H9 (cell line): ENCODE results near the gene DKKL1. TPM values are rescaled to one million over a fixed set of nuclear protein-coding genes. Genes with fewer than 3 reads are reported as not detected.

Source experiments
- DNase-seq: peaks from one replicate; pipeline ENCODE4 v3.0.0-alpha.2; 2017
- H2AFZ ChIP-seq: one replicate; pipeline ENCODE4 v1.6.1; 2013; ENCODE audit warnings: mild to moderate bottlenecking, low read length, control low read depth, moderate library complexity
- H2AK5ac ChIP-seq: 2 replicates; pipeline ENCODE4 v1.6.1; 2013; ENCODE audit warnings: low read length, control low read depth, mixed read lengths; ENCODE audit not compliant: insufficient read length
- H2BK120ac ChIP-seq: one replicate; pipeline ENCODE4 v1.6.1; 2013; ENCODE audit warnings: low read depth, mild to moderate bottlenecking, low read length, control low read depth, inconsistent platforms; ENCODE audit not compliant: poor library complexity, severe bottlenecking
- H2BK12ac ChIP-seq: 2 replicates; pipeline ENCODE4 v1.6.1; 2013; ENCODE audit warnings: low read length, control low read depth, mixed read lengths, low read depth; ENCODE audit not compliant: insufficient read length
- H2BK15ac ChIP-seq: 2 replicates; pipeline ENCODE4 v1.6.1; 2013; ENCODE audit warnings: low read depth, low read length, control low read depth
- H2BK20ac ChIP-seq: one replicate; pipeline ENCODE4 v1.6.1; 2013; ENCODE audit warnings: low read depth, mild to moderate bottlenecking, low read length, control low read depth, inconsistent platforms; ENCODE audit not compliant: poor library complexity, severe bottlenecking
- H2BK5ac ChIP-seq: 2 replicates; pipeline ENCODE4 v1.6.1; 2013; ENCODE audit warnings: low read length, control low read depth, mixed read lengths; ENCODE audit not compliant: insufficient read length
- H3K14ac ChIP-seq: 2 replicates; pipeline ENCODE4 v1.6.1; 2013; ENCODE audit warnings: low read length, control low read depth; ENCODE audit not compliant: insufficient read depth
- H3K18ac ChIP-seq: 2 replicates; pipeline ENCODE4 v1.6.1; 2013; ENCODE audit warnings: low read depth, mild to moderate bottlenecking, mixed read lengths, low read length, control low read depth; ENCODE audit not compliant: insufficient read length
- H3K23ac ChIP-seq: 2 replicates; pipeline ENCODE4 v1.6.1; 2013; ENCODE audit warnings: low read length, control low read depth, mixed read lengths, low read depth; ENCODE audit not compliant: insufficient read length
- H3K23me2 ChIP-seq: 2 replicates; pipeline ENCODE4 v1.6.1; 2013; ENCODE audit warnings: low read depth, mild to moderate bottlenecking, mixed read lengths, low read length, control low read depth; ENCODE audit not compliant: insufficient read length, poor library complexity, severe bottlenecking
- H3K27ac ChIP-seq: 2 replicates; pipeline ENCODE4 v1.5.1; 2013; ENCODE audit warnings: low read length, control low read depth, mixed read lengths, low read depth; ENCODE audit not compliant: insufficient read length
- H3K27me3 ChIP-seq: 2 replicates; pipeline ENCODE4 v1.6.1; 2013; ENCODE audit warnings: low read length, control low read depth, inconsistent platforms; ENCODE audit not compliant: insufficient read depth
- H3K4ac ChIP-seq: 2 replicates; pipeline ENCODE4 v1.6.1; 2013; ENCODE audit warnings: low read depth, mild to moderate bottlenecking, control low read depth, inconsistent platforms, low read length, moderate library complexity
- H3K4me1 ChIP-seq: 2 replicates; pipeline ENCODE4 v1.6.1; 2013; ENCODE audit warnings: low read length, control low read depth, inconsistent platforms; ENCODE audit not compliant: insufficient read depth
- H3K4me2 ChIP-seq: 2 replicates; pipeline ENCODE4 v1.6.1; 2013; ENCODE audit warnings: low read length, control low read depth, mixed read lengths; ENCODE audit not compliant: insufficient read length, insufficient read depth
- H3K56ac ChIP-seq: 2 replicates; pipeline ENCODE4 v1.6.1; 2013; ENCODE audit warnings: low read depth, mild to moderate bottlenecking, mixed read lengths, low read length, control low read depth; ENCODE audit not compliant: insufficient read length
- H3K79me1 ChIP-seq: 2 replicates; pipeline ENCODE4 v1.6.1; 2013; ENCODE audit warnings: low read depth, mild to moderate bottlenecking, moderate library complexity, low read length, control low read depth, inconsistent platforms; ENCODE audit not compliant: insufficient read depth, poor library complexity, severe bottlenecking
- H3K79me2 ChIP-seq: 2 replicates; pipeline ENCODE4 v1.6.1; 2013; ENCODE audit warnings: low read length, control low read depth, inconsistent platforms; ENCODE audit not compliant: insufficient read depth
- H3K9ac ChIP-seq: 2 replicates; pipeline ENCODE4 v1.6.1; 2013; ENCODE audit warnings: low read length, control low read depth, mixed read lengths; ENCODE audit not compliant: insufficient read length; ENCODE audit errors: extremely low read depth
- H3K9me3 ChIP-seq: one replicate; pipeline ENCODE4 v1.6.1; 2013; ENCODE audit warnings: low read depth, low read length, inconsistent platforms; ENCODE audit not compliant: control insufficient read depth
- H3T11ph ChIP-seq: one replicate; pipeline ENCODE4 v1.6.1; 2013; ENCODE audit warnings: mild to moderate bottlenecking, low read length, control low read depth, inconsistent platforms
- H4K20me1 ChIP-seq: one replicate; pipeline ENCODE4 v1.6.1; 2013; ENCODE audit not compliant: control insufficient read depth, insufficient read length, insufficient read depth
- H4K5ac ChIP-seq: 2 replicates; pipeline ENCODE4 v1.6.1; 2013; ENCODE audit warnings: low read depth, mild to moderate bottlenecking, mixed read lengths, low read length, control low read depth; ENCODE audit not compliant: insufficient read length
- H4K8ac ChIP-seq: replicated peaks from 2 replicates; pipeline ENCODE4 v1.6.1; 2013; ENCODE audit warnings: low read length, control low read depth, mixed read lengths, low read depth; ENCODE audit not compliant: insufficient read length
- H4K91ac ChIP-seq: 2 replicates; pipeline ENCODE4 v1.6.1; 2013; ENCODE audit warnings: low read depth, mild to moderate bottlenecking, moderate library complexity, mixed read lengths, low read length, control low read depth; ENCODE audit not compliant: insufficient read length
- H3K27ac Mint-ChIP-seq, 3 experiments: 2 replicates in 2 of 3; 3 replicates in 1 of 3; pipeline ENCODE4 v1.8.0; 2020 to 2021; ENCODE audit warnings: mixed read lengths in 3 of 3, mild to moderate bottlenecking in 1 of 3, moderate library complexity in 1 of 3
- H3K27me3 Mint-ChIP-seq: 2 replicates; pipeline ENCODE4 v1.8.0; 2021; ENCODE audit warnings: low read depth, mild to moderate bottlenecking, moderate library complexity, mixed read lengths
- H3K36me3 Mint-ChIP-seq, 3 experiments: 2 replicates in 2 of 3; 3 replicates in 1 of 3; pipeline ENCODE4 v1.8.0; 2020 to 2021; ENCODE audit warnings: low read depth in 3 of 3, mixed read lengths in 3 of 3; ENCODE audit not compliant: insufficient read depth in 1 of 3
- H3K4me1 Mint-ChIP-seq, 2 experiments: 2 replicates each; pipeline ENCODE4 v1.8.0; 2020; ENCODE audit warnings: mixed read lengths in 2 of 2
- H3K4me3 Mint-ChIP-seq, 2 experiments: 2 replicates in 1 of 2; 3 replicates in 1 of 2; pipeline ENCODE4 v1.8.0; 2020 to 2021; ENCODE audit warnings: mild to moderate bottlenecking in 2 of 2, mixed read lengths in 2 of 2, moderate library complexity in 1 of 2
- H3K9me3 Mint-ChIP-seq, 2 experiments: 2 replicates in 1 of 2; 3 replicates in 1 of 2; pipeline ENCODE4 v1.8.0; 2020; ENCODE audit warnings: mild to moderate bottlenecking in 2 of 2, mixed read lengths in 2 of 2, moderate library complexity in 1 of 2
- total RNA-seq: library from RNA; stranded (reverse); gene quantifications from 2 replicates; pipeline ENCODE4 v1.2.1, GENCODE V29; 2021
- TF ChIP-seq, protein P1 (sequence below): fragments of 200-600 bp; sonication (generic); conservative IDR thresholded peaks from 3 replicates; pipeline ENCODE4 v1.8.0; 2021; ENCODE audit warnings: antibody characterized with exemption, mild to moderate bottlenecking

DKKL1 gene
- total RNA-seq, 1 experiment from 2014 or later: 3.5 TPM

DNA sequence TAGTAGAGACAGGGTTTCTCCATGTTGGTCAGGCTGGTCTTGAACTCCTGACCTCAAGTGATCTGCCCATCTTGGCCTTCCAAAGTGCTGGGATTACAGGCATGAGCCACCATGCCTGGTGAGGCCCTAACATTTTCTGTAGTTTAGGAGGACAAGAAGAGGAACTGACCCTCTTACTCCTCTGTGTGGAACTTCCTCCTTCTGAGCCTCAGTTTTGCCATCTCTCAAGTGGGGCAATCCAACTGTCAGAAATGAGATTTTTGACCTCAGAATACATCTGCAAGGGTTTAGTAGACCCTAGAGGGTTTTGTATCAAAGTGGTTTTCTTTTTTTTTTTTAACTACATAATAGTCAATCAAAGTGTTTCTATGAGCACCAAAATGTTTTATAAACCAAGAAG is 2.4 kb downstream of the DKKL1 start:
- no peak overlapping the region for H4K5ac ChIP-seq
- no peaks in the 10 kb centered on the region for H3K27me3 ChIP-seq
- TF ChIP-seq, protein P1, sequence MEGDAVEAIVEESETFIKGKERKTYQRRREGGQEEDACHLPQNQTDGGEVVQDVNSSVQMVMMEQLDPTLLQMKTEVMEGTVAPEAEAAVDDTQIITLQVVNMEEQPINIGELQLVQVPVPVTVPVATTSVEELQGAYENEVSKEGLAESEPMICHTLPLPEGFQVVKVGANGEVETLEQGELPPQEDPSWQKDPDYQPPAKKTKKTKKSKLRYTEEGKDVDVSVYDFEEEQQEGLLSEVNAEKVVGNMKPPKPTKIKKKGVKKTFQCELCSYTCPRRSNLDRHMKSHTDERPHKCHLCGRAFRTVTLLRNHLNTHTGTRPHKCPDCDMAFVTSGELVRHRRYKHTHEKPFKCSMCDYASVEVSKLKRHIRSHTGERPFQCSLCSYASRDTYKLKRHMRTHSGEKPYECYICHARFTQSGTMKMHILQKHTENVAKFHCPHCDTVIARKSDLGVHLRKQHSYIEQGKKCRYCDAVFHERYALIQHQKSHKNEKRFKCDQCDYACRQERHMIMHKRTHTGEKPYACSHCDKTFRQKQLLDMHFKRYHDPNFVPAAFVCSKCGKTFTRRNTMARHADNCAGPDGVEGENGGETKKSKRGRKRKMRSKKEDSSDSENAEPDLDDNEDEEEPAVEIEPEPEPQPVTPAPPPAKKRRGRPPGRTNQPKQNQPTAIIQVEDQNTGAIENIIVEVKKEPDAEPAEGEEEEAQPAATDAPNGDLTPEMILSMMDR: no peak
- H3K56ac ChIP-seq: no peak overlapping the region
- no peak overlapping the region for H3T11ph ChIP-seq
- DNase-seq: no peak
- no peak overlapping the region for H2BK20ac ChIP-seq
- H2BK5ac ChIP-seq: no peak overlapping the region
- Mint-ChIP-seq H3K27me3 (peaks cover 8% of the 10 kb centered on the region), H3K9me3 (peaks cover 16 to 22% of the 10 kb centered on the region in 2 experiments), H3K4me1 (peaks cover 0 to 5% of the 10 kb centered on the region in 2 experiments; a peak in 1 of 4 replicates), H3K27ac (no peak overlapping the region), H3K4me3 (no peak overlapping the region), H3K36me3 (peaks cover 10 to 16% (median 12%) of the 10 kb centered on the region in 3 experiments)
- no peak overlapping the region for H3K14ac ChIP-seq
- no peak overlapping the region for H3K23ac ChIP-seq
- no peak overlapping the region for H2AK5ac ChIP-seq
- no peak overlapping the region for H3K4ac ChIP-seq
- H4K20me1 ChIP-seq: no peaks in the 10 kb centered on the region
- H4K91ac ChIP-seq: no peak overlapping the region
- H2AFZ ChIP-seq: no peak overlapping the region
- no peak overlapping the region for H4K8ac ChIP-seq
- no peak overlapping the region for H2BK15ac ChIP-seq
- peaks cover 8% of the 10 kb centered on the region for H3K23me2 ChIP-seq
- no peaks in the 10 kb centered on the region; the same call in 1 of the 2 replicates for H3K4me1 ChIP-seq
- H3K9ac ChIP-seq: no peak overlapping the region
- H3K4me2 ChIP-seq: no peak overlapping the region
- H2BK12ac ChIP-seq: no peak overlapping the region
- H3K79me1 ChIP-seq: no peaks in the 10 kb centered on the region
- H3K18ac ChIP-seq: no peak overlapping the region
- H2BK120ac ChIP-seq: no peak overlapping the region
- H3K79me2 ChIP-seq: peaks cover 2% of the 10 kb centered on the region; the same call in 1 of the 2 replicates
- H3K27ac ChIP-seq: no peak overlapping the region
- peaks cover 11% of the 10 kb centered on the region for H3K9me3 ChIP-seq
